Measurements from ENCODE around the gene RENBP. TPM values are rescaled to one million over a fixed set of nuclear protein-coding genes. Genes with fewer than 3 reads are reported as not detected.

The RENBP gene
- total and polyA plus RNA-seq, 2 of the 13 experiments (the other 11 are each of a cell fraction or from before 2014, with no cell fraction given): 1.4 to 2.6 TPM

GRCh38 chrX:153947009-153947769 is 2.7 kb upstream of the RENBP start (continued):
- TF ChIP-seq POLR2G (IDR thresholded peaks at IDR 0.05; ENCODE audit: low read depth, low read length) (0 out of 2 replicates have a peak, but pooled peaks have one; percentile 47), ZMYM2 (CRISPR knock-in tag; IDR thresholded peaks at IDR 0.05) (peak; percentile 82), STAG1 (CRISPR knock-in tag; IDR thresholded peaks at IDR 0.05) (peak; percentile 60), ZC3H4 (CRISPR knock-in tag; IDR thresholded peaks at IDR 0.05; ENCODE audit: borderline replicate concordance) (no peak), ZMYM4 (CRISPR knock-in tag; IDR thresholded peaks at IDR 0.05) (0 out of 2 replicates have a peak, but pooled peaks have one; percentile 24), HNF4G (IDR thresholded peaks at IDR 0.05; ENCODE audit: borderline replicate concordance, low read depth, low read length) (peak; percentile 89), HNF4G (CRISPR knock-in tag; IDR thresholded peaks at IDR 0.05; ENCODE audit: borderline replicate concordance, low read depth) (peak; percentile 77; the same call in 1 of the 2 replicates), ETV5 (CRISPR knock-in tag; IDR thresholded peaks at IDR 0.05; ENCODE audit: borderline replicate concordance) (peak; percentile 67), PCBP2 (optimal IDR thresholded peaks at IDR 0.05; ENCODE audit: low read depth, low read length, poor library complexity, severe bottlenecking) (no peak), SP4 (CRISPR knock-in tag; IDR thresholded peaks at IDR 0.05) (0 out of 2 replicates have a peak, but pooled peaks have one; percentile 22), SMAD3 (CRISPR knock-in tag; IDR thresholded peaks at IDR 0.05) (no peak), MYNN (CRISPR knock-in tag; IDR thresholded peaks at IDR 0.05; ENCODE audit: low read depth) (no peak), PREB (CRISPR knock-in tag; IDR thresholded peaks at IDR 0.05) (no peak), ZNF350 (CRISPR knock-in tag; IDR thresholded peaks at IDR 0.05; ENCODE audit: borderline replicate concordance, low read depth) (no peak), CREB1 (IDR thresholded peaks at IDR 0.05) (no peak), CREB1 (CRISPR knock-in tag; IDR thresholded peaks at IDR 0.05) (peak; percentile 37; the same call in 1 of the 2 replicates), GMEB1 (CRISPR knock-in tag; IDR thresholded peaks at IDR 0.05; ENCODE audit: borderline replicate concordance) (no peak; the same call in 1 of the 2 replicates), SUZ12 (IDR thresholded peaks at IDR 0.05; ENCODE audit: low read depth, low read length) (no peak), IKZF1 (IDR thresholded peaks at IDR 0.05) (no peak), YY1 (IDR thresholded peaks at IDR 0.05; ENCODE audit: insufficient read depth, insufficient replicate concordance, low read depth, low read length) (peak; percentile 36), ZNF75D (CRISPR knock-in tag; IDR thresholded peaks at IDR 0.05; ENCODE audit: borderline replicate concordance) (no peak), NR2C2 (CRISPR knock-in tag; IDR thresholded peaks at IDR 0.05; ENCODE audit: borderline replicate concordance) (peak; percentile 41; the same call in 1 of the 2 replicates), FOSL1 (CRISPR knock-in tag; IDR thresholded peaks at IDR 0.05; ENCODE audit: borderline replicate concordance) (no peak), HOXA7 (CRISPR knock-in tag; IDR thresholded peaks at IDR 0.05) (no peak), RXRA (CRISPR knock-in tag; IDR thresholded peaks at IDR 0.05) (0 out of 2 replicates have a peak, but pooled peaks have one; percentile 49), ZBTB33 (CRISPR knock-in tag; IDR thresholded peaks at IDR 0.05) (peak; percentile 65; the same call in 1 of the 2 replicates), PITX1 (CRISPR knock-in tag; IDR thresholded peaks at IDR 0.05) (0 out of 2 replicates have a peak, but pooled peaks have one; percentile 42)

Measured in HepG2 (cell line).